Panc1 (cell line): ENCODE results near the gene VPS16. TPM values are rescaled to one million over a fixed set of nuclear protein-coding genes. Genes with fewer than 3 reads are reported as not detected.
A peak's percentile ranks its signal among the peaks of the same experiment; 100 is the strongest.

Experiments
- ATAC-seq: fragments of 200-7000 bp; cut with Tn5 transposase; 2 replicates; pipeline ENCODE4 v1.9.1; 2020; ENCODE audit warnings: mild to moderate bottlenecking, moderate library complexity
- BruUV-seq: library from RNA; stranded (reverse); fragments of 400-500 nt; replicated peaks from 2 replicates; lab custom pipeline; 2021; lab: Mats Ljungman, UMichigan
- CTCF ChIA-PET: fragments of 300-600 bp; sonication (Branson Sonifier 250); formaldehyde crosslinking; loops from one replicate; lab custom pipeline; 2022; ENCODE audit warnings: antibody characterized with exemption; lab: Charles Lee
- POLR2A ChIA-PET: fragments of 300-600 bp; sonication (Branson Sonifier 250); formaldehyde crosslinking; loops from one replicate; lab custom pipeline; 2022; ENCODE audit warnings: antibody characterized with exemption; lab: Charles Lee
- DNase-seq: peaks from one replicate; pipeline ENCODE4 v3.0.0-alpha.2; 2010; ENCODE audit warnings: low read depth, low spot score
- H3K27ac ChIP-seq: 2 replicates; pipeline ENCODE4 v1.5.1; 2011; ENCODE audit warnings: mild to moderate bottlenecking, low read length, inconsistent platforms
- H3K27me3 ChIP-seq: fragments of 200-500 bp; sonication (Bioruptor generic); 2 replicates; pipeline ENCODE4 v1.6.0; 2014; ENCODE audit warnings: low read length, inconsistent platforms; ENCODE audit not compliant: control insufficient read depth, insufficient read depth
- H3K36me3 ChIP-seq: fragments of 200-500 bp; sonication (Bioruptor generic); 2 replicates; pipeline ENCODE4 v1.5.1; 2014; ENCODE audit warnings: inconsistent platforms, mild to moderate bottlenecking, low read length, moderate library complexity; ENCODE audit not compliant: control insufficient read depth, insufficient read depth
- H3K4me1 ChIP-seq: 2 replicates; pipeline ENCODE4 v1.5.1; 2011; ENCODE audit warnings: inconsistent platforms, mild to moderate bottlenecking, low read length, moderate library complexity; ENCODE audit not compliant: control insufficient read depth, insufficient read depth
- H3K4me3 ChIP-seq, 2 experiments: 2 replicates each; pipeline ENCODE4 v1.5.1; 2011 to 2012; ENCODE audit warnings: low read depth in 2 of 2, low read length in 2 of 2, mild to moderate bottlenecking in 2 of 2, inconsistent platforms in 1 of 2, moderate library complexity in 1 of 2
- H3K9me3 ChIP-seq: fragments of 200-500 bp; sonication (Bioruptor generic); 2 replicates; pipeline ENCODE4 v1.5.1; 2014; ENCODE audit warnings: low read depth, mild to moderate bottlenecking, inconsistent platforms, low read length, moderate library complexity; ENCODE audit not compliant: control insufficient read depth, insufficient read depth
- POLR2AphosphoS5 ChIP-seq: IDR thresholded peaks from 2 replicates; pipeline ENCODE4 v1.6.1; 2012; ENCODE audit warnings: mild to moderate bottlenecking, low read depth, low read length, moderate library complexity
- SIN3A ChIP-seq: IDR thresholded peaks from 2 replicates; pipeline ENCODE4 v1.6.1; 2012; ENCODE audit warnings: low read depth, mild to moderate bottlenecking, low read length, moderate library complexity, borderline replicate concordance; ENCODE audit not compliant: insufficient read depth
- TCF7L2 ChIP-seq: IDR thresholded peaks from 2 replicates; pipeline ENCODE4 v1.6.1; 2011; ENCODE audit warnings: mild to moderate bottlenecking, low read depth, low read length, inconsistent platforms
- in situ Hi-C: cut with HindIII; loops from 2 replicates; pipeline ENCODE4 v1.10.0; 2016; ENCODE audit warnings: low sequenced_read_pairs, low pct_unique_long_range_greater_than_20kb
- intact Hi-C: fragments of 100-400 bp; cut with micrococcal nuclease; formaldehyde crosslinking; loops from one replicate; pipeline ENCODE4 v1.10.0; 2022; ENCODE audit not compliant: unreplicated experiment
- total RNA-seq: library from RNA; stranded (reverse); gene quantifications from one replicate; pipeline ENCODE4 v1.2.1, GENCODE V29; 2021; ENCODE audit not compliant: unreplicated experiment
- TF ChIP-seq, protein P1 (sequence below), 2 experiments: IDR thresholded peaks; 2 replicates each; pipeline ENCODE4 v1.6.1; 2011 to 2012; ENCODE audit warnings: low read depth in 2 of 2, control low read depth in 1 of 2, low read length in 1 of 2, mild to moderate bottlenecking in 1 of 2, moderate library complexity in 1 of 2; ENCODE audit not compliant: insufficient read depth in 1 of 2
- TF ChIP-seq, protein P2 (sequence below): fragments of 450-650 bp; IDR thresholded peaks from 2 replicates; pipeline ENCODE4 v1.5.1; 2017; ENCODE audit warnings: mild to moderate bottlenecking

The VPS16 gene
- total RNA-seq, 1 experiment from 2014 or later, result 35.3 TPM

DNA sequence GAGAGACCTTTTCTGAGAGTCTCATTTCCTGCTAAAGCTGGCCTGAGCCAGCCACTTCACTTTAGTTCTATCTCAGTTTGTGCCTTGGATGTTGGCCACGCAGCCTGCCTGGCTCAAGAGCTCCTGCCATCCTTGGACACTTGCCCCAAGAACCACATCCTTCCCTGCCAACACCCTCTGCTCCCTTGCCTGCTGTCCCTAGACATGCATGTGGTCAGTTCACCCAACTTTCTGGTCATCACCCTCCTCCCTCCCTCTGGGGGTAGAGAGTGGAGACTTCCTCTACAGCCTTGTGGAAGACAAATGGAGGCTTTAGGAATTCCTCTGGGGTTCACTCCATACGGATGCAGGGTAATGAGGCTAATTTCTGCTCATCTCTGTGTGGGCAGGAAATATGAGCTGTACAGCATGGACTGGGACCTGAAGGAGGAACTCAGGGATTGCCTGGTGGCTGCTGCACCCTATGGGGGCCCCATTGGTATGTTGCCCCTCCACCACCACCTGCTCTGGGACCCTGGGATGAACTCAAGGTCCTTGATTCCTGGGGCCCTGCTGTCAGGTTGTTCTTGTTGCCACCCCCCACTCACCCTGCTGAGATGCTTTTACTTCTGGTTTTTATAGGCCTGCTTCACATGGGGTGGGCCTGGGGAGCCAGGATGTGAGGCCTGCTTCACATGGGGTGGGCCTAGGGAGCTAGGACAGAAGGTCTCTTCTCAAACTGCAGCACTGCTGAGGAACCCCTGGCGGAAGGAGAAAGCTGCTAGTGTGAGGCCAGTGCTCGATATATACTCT lies 19.0 kb downstream of the VPS16 start:
- intact Hi-C loops, result no loop called here
- Histone ChIP-seq H3K9me3 (no peaks in the 10 kb centered on the region), H3K4me1 (no peaks in the 10 kb centered on the region), H3K4me3 (no peak overlapping the region), H3K27ac (no peak overlapping the region), H3K27me3 (no peaks in the 10 kb centered on the region), H3K36me3 (no peaks in the 10 kb centered on the region)
- ChIA-PET CTCF (no interaction called here), POLR2A (no interaction called here)
- no TSS peak for BruUV-seq
- TF ChIP-seq, protein P1, sequence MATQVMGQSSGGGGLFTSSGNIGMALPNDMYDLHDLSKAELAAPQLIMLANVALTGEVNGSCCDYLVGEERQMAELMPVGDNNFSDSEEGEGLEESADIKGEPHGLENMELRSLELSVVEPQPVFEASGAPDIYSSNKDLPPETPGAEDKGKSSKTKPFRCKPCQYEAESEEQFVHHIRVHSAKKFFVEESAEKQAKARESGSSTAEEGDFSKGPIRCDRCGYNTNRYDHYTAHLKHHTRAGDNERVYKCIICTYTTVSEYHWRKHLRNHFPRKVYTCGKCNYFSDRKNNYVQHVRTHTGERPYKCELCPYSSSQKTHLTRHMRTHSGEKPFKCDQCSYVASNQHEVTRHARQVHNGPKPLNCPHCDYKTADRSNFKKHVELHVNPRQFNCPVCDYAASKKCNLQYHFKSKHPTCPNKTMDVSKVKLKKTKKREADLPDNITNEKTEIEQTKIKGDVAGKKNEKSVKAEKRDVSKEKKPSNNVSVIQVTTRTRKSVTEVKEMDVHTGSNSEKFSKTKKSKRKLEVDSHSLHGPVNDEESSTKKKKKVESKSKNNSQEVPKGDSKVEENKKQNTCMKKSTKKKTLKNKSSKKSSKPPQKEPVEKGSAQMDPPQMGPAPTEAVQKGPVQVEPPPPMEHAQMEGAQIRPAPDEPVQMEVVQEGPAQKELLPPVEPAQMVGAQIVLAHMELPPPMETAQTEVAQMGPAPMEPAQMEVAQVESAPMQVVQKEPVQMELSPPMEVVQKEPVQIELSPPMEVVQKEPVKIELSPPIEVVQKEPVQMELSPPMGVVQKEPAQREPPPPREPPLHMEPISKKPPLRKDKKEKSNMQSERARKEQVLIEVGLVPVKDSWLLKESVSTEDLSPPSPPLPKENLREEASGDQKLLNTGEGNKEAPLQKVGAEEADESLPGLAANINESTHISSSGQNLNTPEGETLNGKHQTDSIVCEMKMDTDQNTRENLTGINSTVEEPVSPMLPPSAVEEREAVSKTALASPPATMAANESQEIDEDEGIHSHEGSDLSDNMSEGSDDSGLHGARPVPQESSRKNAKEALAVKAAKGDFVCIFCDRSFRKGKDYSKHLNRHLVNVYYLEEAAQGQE (IDR thresholded peaks at IDR 0.05; ENCODE audit: insufficient read depth in 1 of 2, low read depth in 2 of 2, low read length in 1 of 2), result no peak
- TF ChIP-seq POLR2AphosphoS5 (no peak), SIN3A (no peak), TCF7L2 (no peak)
- TF ChIP-seq, protein P2, sequence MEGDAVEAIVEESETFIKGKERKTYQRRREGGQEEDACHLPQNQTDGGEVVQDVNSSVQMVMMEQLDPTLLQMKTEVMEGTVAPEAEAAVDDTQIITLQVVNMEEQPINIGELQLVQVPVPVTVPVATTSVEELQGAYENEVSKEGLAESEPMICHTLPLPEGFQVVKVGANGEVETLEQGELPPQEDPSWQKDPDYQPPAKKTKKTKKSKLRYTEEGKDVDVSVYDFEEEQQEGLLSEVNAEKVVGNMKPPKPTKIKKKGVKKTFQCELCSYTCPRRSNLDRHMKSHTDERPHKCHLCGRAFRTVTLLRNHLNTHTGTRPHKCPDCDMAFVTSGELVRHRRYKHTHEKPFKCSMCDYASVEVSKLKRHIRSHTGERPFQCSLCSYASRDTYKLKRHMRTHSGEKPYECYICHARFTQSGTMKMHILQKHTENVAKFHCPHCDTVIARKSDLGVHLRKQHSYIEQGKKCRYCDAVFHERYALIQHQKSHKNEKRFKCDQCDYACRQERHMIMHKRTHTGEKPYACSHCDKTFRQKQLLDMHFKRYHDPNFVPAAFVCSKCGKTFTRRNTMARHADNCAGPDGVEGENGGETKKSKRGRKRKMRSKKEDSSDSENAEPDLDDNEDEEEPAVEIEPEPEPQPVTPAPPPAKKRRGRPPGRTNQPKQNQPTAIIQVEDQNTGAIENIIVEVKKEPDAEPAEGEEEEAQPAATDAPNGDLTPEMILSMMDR, result no peak
- ATAC-seq, result no peak
- in situ Hi-C loops, result no loop called here
- DNase-seq, result no peak

DNA sequence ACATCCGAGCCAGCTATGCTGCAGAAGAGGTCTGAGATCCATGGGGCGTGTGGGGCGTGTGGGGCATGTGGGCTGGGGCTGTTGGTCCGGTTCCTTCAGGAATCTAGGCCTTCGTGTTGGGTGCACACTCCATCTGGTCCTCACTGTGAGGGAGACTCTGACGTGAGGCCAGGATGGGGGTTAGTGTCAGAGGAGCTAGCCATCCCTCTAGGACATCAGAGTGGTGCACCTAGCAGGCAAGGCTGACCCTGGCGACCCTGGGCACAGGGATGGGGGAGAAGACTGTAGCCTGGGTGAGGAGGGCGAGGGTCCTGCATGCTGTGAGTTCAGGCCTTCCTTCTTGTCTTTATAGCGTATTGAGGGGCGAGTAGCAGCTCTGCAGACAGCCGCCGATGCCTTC lies 24.1 kb downstream of the VPS16 start:
- no peaks in the 10 kb centered on the region for H3K9me3 ChIP-seq
- TF ChIP-seq POLR2AphosphoS5 (no peak), TCF7L2 (no peak), SIN3A (no peak)
- TF ChIP-seq, protein P2, result no peak
- TF ChIP-seq, protein P1 (IDR thresholded peaks at IDR 0.05; ENCODE audit: insufficient read depth in 1 of 2, low read depth in 2 of 2, low read length in 1 of 2), result no peak
- peaks cover 7% of the 10 kb centered on the region; the same call in 1 of the 2 replicates for H3K4me1 ChIP-seq
- CTCF ChIA-PET, result interaction anchor here (0.5 to 0.6 kb wide), 2 partner anchors 131 to 159 kb away, joined by 3 read pairs; no protein-coding TSS in a partner anchor
- intact Hi-C loops, result no loop called here
- in situ Hi-C loops, result no loop called here
- H3K27me3 ChIP-seq, result no peaks in the 10 kb centered on the region
- POLR2A ChIA-PET, result no interaction called here
- ATAC-seq (no peak), DNase-seq (no peak)
- H3K4me3 ChIP-seq, result no peak overlapping the region
- no peaks in the 10 kb centered on the region for H3K36me3 ChIP-seq
- no peak overlapping the region for H3K27ac ChIP-seq
- BruUV-seq, result TSS peak; percentile 44
